Panc1 (cell line): ENCODE data around the gene OR7G1. TPM values are rescaled to one million over a fixed set of nuclear protein-coding genes. Genes with fewer than 3 reads are reported as not detected.

Experiments used
- ATAC-seq: fragments of 200-7000 bp; cut with Tn5 transposase; 2 replicates; pipeline ENCODE4 v1.9.1; 2020; ENCODE audit warnings: mild to moderate bottlenecking, moderate library complexity
- BruUV-seq: library from RNA; stranded (reverse); fragments of 400-500 nt; replicated peaks from 2 replicates; lab custom pipeline; 2021; lab: Mats Ljungman, UMichigan
- CTCF ChIA-PET: fragments of 300-600 bp; sonication (Branson Sonifier 250); formaldehyde crosslinking; loops from one replicate; lab custom pipeline; 2022; ENCODE audit warnings: antibody characterized with exemption; lab: Charles Lee
- POLR2A ChIA-PET: fragments of 300-600 bp; sonication (Branson Sonifier 250); formaldehyde crosslinking; loops from one replicate; lab custom pipeline; 2022; ENCODE audit warnings: antibody characterized with exemption; lab: Charles Lee
- DNase-seq: peaks from one replicate; pipeline ENCODE4 v3.0.0-alpha.2; 2010; ENCODE audit warnings: low read depth, low spot score
- H3K27ac ChIP-seq: 2 replicates; pipeline ENCODE4 v1.5.1; 2011; ENCODE audit warnings: mild to moderate bottlenecking, low read length, inconsistent platforms
- H3K27me3 ChIP-seq: fragments of 200-500 bp; sonication (Bioruptor generic); 2 replicates; pipeline ENCODE4 v1.6.0; 2014; ENCODE audit warnings: low read length, inconsistent platforms; ENCODE audit not compliant: control insufficient read depth, insufficient read depth
- H3K36me3 ChIP-seq: fragments of 200-500 bp; sonication (Bioruptor generic); 2 replicates; pipeline ENCODE4 v1.5.1; 2014; ENCODE audit warnings: inconsistent platforms, mild to moderate bottlenecking, low read length, moderate library complexity; ENCODE audit not compliant: control insufficient read depth, insufficient read depth
- H3K4me1 ChIP-seq: 2 replicates; pipeline ENCODE4 v1.5.1; 2011; ENCODE audit warnings: inconsistent platforms, mild to moderate bottlenecking, low read length, moderate library complexity; ENCODE audit not compliant: control insufficient read depth, insufficient read depth
- H3K4me3 ChIP-seq, 2 experiments: 2 replicates each; pipeline ENCODE4 v1.5.1; 2011 to 2012; ENCODE audit warnings: low read depth in 2 of 2, low read length in 2 of 2, mild to moderate bottlenecking in 2 of 2, inconsistent platforms in 1 of 2, moderate library complexity in 1 of 2
- H3K9me3 ChIP-seq: fragments of 200-500 bp; sonication (Bioruptor generic); 2 replicates; pipeline ENCODE4 v1.5.1; 2014; ENCODE audit warnings: low read depth, mild to moderate bottlenecking, inconsistent platforms, low read length, moderate library complexity; ENCODE audit not compliant: control insufficient read depth, insufficient read depth
- POLR2AphosphoS5 ChIP-seq: IDR thresholded peaks from 2 replicates; pipeline ENCODE4 v1.6.1; 2012; ENCODE audit warnings: mild to moderate bottlenecking, low read depth, low read length, moderate library complexity
- SIN3A ChIP-seq: IDR thresholded peaks from 2 replicates; pipeline ENCODE4 v1.6.1; 2012; ENCODE audit warnings: low read depth, mild to moderate bottlenecking, low read length, moderate library complexity, borderline replicate concordance; ENCODE audit not compliant: insufficient read depth
- TCF7L2 ChIP-seq: IDR thresholded peaks from 2 replicates; pipeline ENCODE4 v1.6.1; 2011; ENCODE audit warnings: mild to moderate bottlenecking, low read depth, low read length, inconsistent platforms
- in situ Hi-C: cut with HindIII; loops from 2 replicates; pipeline ENCODE4 v1.10.0; 2016; ENCODE audit warnings: low sequenced_read_pairs, low pct_unique_long_range_greater_than_20kb
- intact Hi-C: fragments of 100-400 bp; cut with micrococcal nuclease; formaldehyde crosslinking; loops from one replicate; pipeline ENCODE4 v1.10.0; 2022; ENCODE audit not compliant: unreplicated experiment
- total RNA-seq: library from RNA; stranded (reverse); gene quantifications from one replicate; pipeline ENCODE4 v1.2.1, GENCODE V29; 2021; ENCODE audit not compliant: unreplicated experiment
- TF ChIP-seq, protein P1 (sequence below): fragments of 450-650 bp; IDR thresholded peaks from 2 replicates; pipeline ENCODE4 v1.5.1; 2017; ENCODE audit warnings: mild to moderate bottlenecking
- TF ChIP-seq, protein P2 (sequence below), 2 experiments: IDR thresholded peaks; 2 replicates each; pipeline ENCODE4 v1.6.1; 2011 to 2012; ENCODE audit warnings: low read depth in 2 of 2, control low read depth in 1 of 2, low read length in 1 of 2, mild to moderate bottlenecking in 1 of 2, moderate library complexity in 1 of 2; ENCODE audit not compliant: insufficient read depth in 1 of 2

OR7G1 gene
- total RNA-seq, 1 experiment from 2014 or later: not detected

DNA sequence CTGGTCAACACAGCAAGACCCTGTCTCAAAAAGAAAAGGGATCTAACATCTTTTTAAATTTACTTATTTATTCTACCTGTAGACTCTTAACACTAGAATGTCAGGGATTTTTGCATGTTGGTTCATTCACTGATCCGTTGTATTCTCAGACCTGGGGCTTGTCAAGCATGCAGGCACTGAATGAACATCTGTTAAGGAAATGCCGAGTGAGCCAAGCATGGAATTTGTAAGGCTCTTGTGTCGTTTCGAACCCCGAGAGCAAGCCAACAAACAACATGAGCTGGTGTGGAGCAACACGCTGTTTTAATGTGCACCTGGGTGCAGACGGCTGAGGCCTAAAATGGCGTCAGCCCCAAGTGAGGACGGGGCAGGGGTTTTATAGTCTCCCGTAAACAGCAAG lies 38.7 kb downstream of the OR7G1 start:
- Histone ChIP-seq H3K36me3 (no peaks in the 10 kb centered on the region), H3K9me3 (no peaks in the 10 kb centered on the region), H3K4me3 (no peak overlapping the region), H3K27me3 (no peaks in the 10 kb centered on the region), H3K27ac (peak overlapping the region; percentile 86), H3K4me1 (peaks cover 31% of the 10 kb centered on the region)
- ChIA-PET POLR2A (no interaction called here), CTCF (no interaction called here)
- DNase-seq (no peak), ATAC-seq (no peak)
- in situ Hi-C loops (no loop called here), intact Hi-C loops (loop anchor here (10.0 kb wide), 2 partner anchors 262 to 422 kb away; no protein-coding TSS in a partner anchor)
- BruUV-seq: no TSS peak
- TF ChIP-seq TCF7L2: no peak
- no peak for TF ChIP-seq SIN3A
- no peak for TF ChIP-seq POLR2AphosphoS5
- TF ChIP-seq, protein P1, sequence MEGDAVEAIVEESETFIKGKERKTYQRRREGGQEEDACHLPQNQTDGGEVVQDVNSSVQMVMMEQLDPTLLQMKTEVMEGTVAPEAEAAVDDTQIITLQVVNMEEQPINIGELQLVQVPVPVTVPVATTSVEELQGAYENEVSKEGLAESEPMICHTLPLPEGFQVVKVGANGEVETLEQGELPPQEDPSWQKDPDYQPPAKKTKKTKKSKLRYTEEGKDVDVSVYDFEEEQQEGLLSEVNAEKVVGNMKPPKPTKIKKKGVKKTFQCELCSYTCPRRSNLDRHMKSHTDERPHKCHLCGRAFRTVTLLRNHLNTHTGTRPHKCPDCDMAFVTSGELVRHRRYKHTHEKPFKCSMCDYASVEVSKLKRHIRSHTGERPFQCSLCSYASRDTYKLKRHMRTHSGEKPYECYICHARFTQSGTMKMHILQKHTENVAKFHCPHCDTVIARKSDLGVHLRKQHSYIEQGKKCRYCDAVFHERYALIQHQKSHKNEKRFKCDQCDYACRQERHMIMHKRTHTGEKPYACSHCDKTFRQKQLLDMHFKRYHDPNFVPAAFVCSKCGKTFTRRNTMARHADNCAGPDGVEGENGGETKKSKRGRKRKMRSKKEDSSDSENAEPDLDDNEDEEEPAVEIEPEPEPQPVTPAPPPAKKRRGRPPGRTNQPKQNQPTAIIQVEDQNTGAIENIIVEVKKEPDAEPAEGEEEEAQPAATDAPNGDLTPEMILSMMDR: no peak
- TF ChIP-seq, protein P2, sequence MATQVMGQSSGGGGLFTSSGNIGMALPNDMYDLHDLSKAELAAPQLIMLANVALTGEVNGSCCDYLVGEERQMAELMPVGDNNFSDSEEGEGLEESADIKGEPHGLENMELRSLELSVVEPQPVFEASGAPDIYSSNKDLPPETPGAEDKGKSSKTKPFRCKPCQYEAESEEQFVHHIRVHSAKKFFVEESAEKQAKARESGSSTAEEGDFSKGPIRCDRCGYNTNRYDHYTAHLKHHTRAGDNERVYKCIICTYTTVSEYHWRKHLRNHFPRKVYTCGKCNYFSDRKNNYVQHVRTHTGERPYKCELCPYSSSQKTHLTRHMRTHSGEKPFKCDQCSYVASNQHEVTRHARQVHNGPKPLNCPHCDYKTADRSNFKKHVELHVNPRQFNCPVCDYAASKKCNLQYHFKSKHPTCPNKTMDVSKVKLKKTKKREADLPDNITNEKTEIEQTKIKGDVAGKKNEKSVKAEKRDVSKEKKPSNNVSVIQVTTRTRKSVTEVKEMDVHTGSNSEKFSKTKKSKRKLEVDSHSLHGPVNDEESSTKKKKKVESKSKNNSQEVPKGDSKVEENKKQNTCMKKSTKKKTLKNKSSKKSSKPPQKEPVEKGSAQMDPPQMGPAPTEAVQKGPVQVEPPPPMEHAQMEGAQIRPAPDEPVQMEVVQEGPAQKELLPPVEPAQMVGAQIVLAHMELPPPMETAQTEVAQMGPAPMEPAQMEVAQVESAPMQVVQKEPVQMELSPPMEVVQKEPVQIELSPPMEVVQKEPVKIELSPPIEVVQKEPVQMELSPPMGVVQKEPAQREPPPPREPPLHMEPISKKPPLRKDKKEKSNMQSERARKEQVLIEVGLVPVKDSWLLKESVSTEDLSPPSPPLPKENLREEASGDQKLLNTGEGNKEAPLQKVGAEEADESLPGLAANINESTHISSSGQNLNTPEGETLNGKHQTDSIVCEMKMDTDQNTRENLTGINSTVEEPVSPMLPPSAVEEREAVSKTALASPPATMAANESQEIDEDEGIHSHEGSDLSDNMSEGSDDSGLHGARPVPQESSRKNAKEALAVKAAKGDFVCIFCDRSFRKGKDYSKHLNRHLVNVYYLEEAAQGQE (IDR thresholded peaks at IDR 0.05; ENCODE audit: insufficient read depth in 1 of 2, low read depth in 2 of 2, low read length in 1 of 2): no peak

DNA sequence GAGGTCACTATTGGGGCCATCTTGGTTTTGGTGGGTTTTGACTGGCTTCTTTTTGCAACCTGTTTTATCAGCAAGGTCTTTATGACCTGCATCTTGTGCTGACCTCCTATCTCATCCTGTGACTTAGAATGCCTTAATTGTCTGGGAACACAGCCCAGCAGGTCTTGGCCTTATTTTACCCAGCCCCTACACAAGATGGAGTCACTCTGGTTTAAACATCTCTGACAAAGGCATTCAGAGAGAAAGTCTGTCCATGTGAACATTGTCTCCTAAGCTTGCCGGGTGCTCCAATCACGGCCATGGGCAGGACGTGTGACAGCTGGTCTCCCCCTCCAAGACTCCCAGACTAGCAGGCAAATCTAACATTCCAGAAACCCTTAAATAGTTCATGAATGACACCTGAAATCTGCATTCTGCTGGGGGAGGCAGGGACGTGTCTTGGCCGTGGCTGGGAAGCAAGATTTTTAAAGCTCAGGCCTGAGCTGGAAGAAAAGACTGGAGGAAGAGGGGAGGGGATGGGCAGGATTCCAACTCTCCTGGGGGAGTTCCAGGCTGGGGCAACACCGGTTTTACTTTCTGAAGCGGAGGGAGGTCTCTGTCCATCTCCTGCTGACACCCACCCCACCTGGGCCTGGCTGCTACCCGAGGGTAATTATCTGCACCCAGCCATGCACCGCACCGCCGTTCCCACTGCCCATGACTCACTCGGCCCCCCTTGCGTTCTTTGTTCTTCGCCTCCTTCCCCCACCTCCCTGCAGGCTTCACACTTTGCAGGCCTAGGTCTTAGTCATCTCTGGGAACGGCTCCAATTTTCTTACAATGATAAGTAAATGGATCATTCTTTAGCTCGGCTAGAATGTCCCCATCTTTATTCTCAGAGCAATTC lies 40.3 kb downstream of the OR7G1 start:
- POLR2A ChIA-PET: interaction anchor here (0.8 kb wide), 1 partner anchor 21 kb away, joined by 3 read pairs; no protein-coding TSS in a partner anchor
- in situ Hi-C loops: no loop called here
- TF ChIP-seq TCF7L2 (peak; percentile 98), SIN3A (0 out of 2 replicates have a peak, but pooled peaks have one; percentile 43), POLR2AphosphoS5 (peak; percentile 88)
- TF ChIP-seq, protein P2 (IDR thresholded peaks at IDR 0.05; ENCODE audit: insufficient read depth in 1 of 2, low read depth in 2 of 2, low read length in 1 of 2): 0 out of 4 replicates have a peak, but pooled peaks of 1 of the 2 experiments have one; percentile 29
- TF ChIP-seq, protein P1: no peak
- CTCF ChIA-PET: interaction anchor here (0.6 to 1.2 kb wide), 2 partner anchors 459 to 494 kb away, joined by 3 to 9 read pairs; no protein-coding TSS in a partner anchor
- Histone ChIP-seq H3K9me3 (no peaks in the 10 kb centered on the region), H3K27ac (peak overlapping the region; percentile 95), H3K27me3 (no peaks in the 10 kb centered on the region), H3K4me3 (no peak overlapping the region), H3K36me3 (no peaks in the 10 kb centered on the region), H3K4me1 (peaks cover 31% of the 10 kb centered on the region)
- DNase-seq (peak; percentile 78), ATAC-seq (peak; percentile 95)
- intact Hi-C loops: loop anchor here (10.0 kb wide), 2 partner anchors 261 to 421 kb away; no protein-coding TSS in a partner anchor
- no TSS peak for BruUV-seq
